SK-N-SH treated with all-trans-retinoic acid at 6 μM for 48 hours (cell line): ENCODE results near the gene NTN5.

Experiments
- ARNTL ChIP-seq: fragments of 450-650 bp; formaldehyde crosslinking; IDR thresholded peaks from 2 replicates; pipeline ENCODE4 v1.5.0; 2020; ENCODE audit warnings: low read depth, mild to moderate bottlenecking, moderate library complexity, borderline replicate concordance
- CREB5 ChIP-seq: fragments of 250-450 bp; sonication (Bioruptor Pico); IDR thresholded peaks from 2 replicates; pipeline ENCODE4 v1.5.1; 2020; ENCODE audit warnings: low read depth, mild to moderate bottlenecking, moderate library complexity
- CSRNP3 ChIP-seq: fragments of 250-450 bp; sonication (Bioruptor Pico); IDR thresholded peaks from 2 replicates; pipeline ENCODE4 v1.5.1; 2021; ENCODE audit warnings: mild to moderate bottlenecking, moderate library complexity
- ISL1 ChIP-seq: fragments of 250-450 bp; sonication (Bioruptor Pico); IDR thresholded peaks from 2 replicates; pipeline ENCODE4 v2.1.2; 2022; ENCODE audit warnings: mild to moderate bottlenecking, moderate library complexity
- OSR1 ChIP-seq: fragments of 250-450 bp; sonication (Bioruptor Pico); IDR thresholded peaks from 2 replicates; pipeline ENCODE4 v1.8.0; 2022; ENCODE audit warnings: moderate library complexity, mild to moderate bottlenecking, inconsistent platforms
- PATZ1 ChIP-seq: fragments of 250-450 bp; sonication (Bioruptor Pico); IDR thresholded peaks from 2 replicates; pipeline ENCODE4 v1.8.0; 2020; ENCODE audit warnings: mild to moderate bottlenecking, moderate library complexity, borderline replicate concordance
- POU6F1 ChIP-seq: fragments of 250-450 bp; sonication (Bioruptor Pico); IDR thresholded peaks from 2 replicates; pipeline ENCODE4 v1.8.0; 2021; ENCODE audit warnings: low read depth, mild to moderate bottlenecking, moderate library complexity, borderline replicate concordance
- TSHZ2 ChIP-seq: fragments of 250-450 bp; sonication (Bioruptor Pico); IDR thresholded peaks from 2 replicates; pipeline ENCODE4 v1.5.0; 2020; ENCODE audit warnings: mild to moderate bottlenecking, moderate library complexity
- ZC3H10 ChIP-seq: fragments of 250-450 bp; sonication (Bioruptor Pico); IDR thresholded peaks from 2 replicates; pipeline ENCODE4 v1.5.1; 2021; ENCODE audit warnings: mild to moderate bottlenecking, moderate library complexity
- ZFP3 ChIP-seq: fragments of 250-450 bp; sonication (Bioruptor Pico); IDR thresholded peaks from 2 replicates; pipeline ENCODE4 v1.5.0; 2020; ENCODE audit warnings: mild to moderate bottlenecking, moderate library complexity
- ZNF70 ChIP-seq: fragments of 450-650 bp; formaldehyde crosslinking; IDR thresholded peaks from 2 replicates; pipeline ENCODE4 v1.5.0; 2020; ENCODE audit warnings: mild to moderate bottlenecking, moderate library complexity
- ZNF8 ChIP-seq: fragments of 450-650 bp; formaldehyde crosslinking; IDR thresholded peaks from 2 replicates; pipeline ENCODE4 v1.5.0; 2020; ENCODE audit warnings: mild to moderate bottlenecking, moderate library complexity

- TF ChIP-seq ARNTL (CRISPR knock-in tag) (no peak), CSRNP3 (no peak), ZC3H10 (CRISPR knock-in tag) (no peak), PATZ1 (CRISPR knock-in tag) (no peak), ZFP3 (CRISPR knock-in tag) (no peak), ISL1 (CRISPR knock-in tag) (no peak), CREB5 (CRISPR knock-in tag) (no peak), POU6F1 (CRISPR knock-in tag) (no peak), ZNF70 (CRISPR knock-in tag) (no peak), TSHZ2 (CRISPR knock-in tag) (no peak), OSR1 (CRISPR knock-in tag) (no peak), ZNF8 (CRISPR knock-in tag) (no peak)
Measured at GRCh38 chr19:48683349-48683748, 10.5 kb upstream of the NTN5 start.
